DMS114 treated with DMSO at 0.1 percent for 48 hours (cell line): Measurements from ENCODE around the gene GAL.

Experiments
- DNase-seq: peaks from one replicate; lab custom pipeline; 2025; ENCODE audit not compliant: unreplicated experiment; lab: John Stamatoyannopoulos, UW

GAL gene

DNA sequence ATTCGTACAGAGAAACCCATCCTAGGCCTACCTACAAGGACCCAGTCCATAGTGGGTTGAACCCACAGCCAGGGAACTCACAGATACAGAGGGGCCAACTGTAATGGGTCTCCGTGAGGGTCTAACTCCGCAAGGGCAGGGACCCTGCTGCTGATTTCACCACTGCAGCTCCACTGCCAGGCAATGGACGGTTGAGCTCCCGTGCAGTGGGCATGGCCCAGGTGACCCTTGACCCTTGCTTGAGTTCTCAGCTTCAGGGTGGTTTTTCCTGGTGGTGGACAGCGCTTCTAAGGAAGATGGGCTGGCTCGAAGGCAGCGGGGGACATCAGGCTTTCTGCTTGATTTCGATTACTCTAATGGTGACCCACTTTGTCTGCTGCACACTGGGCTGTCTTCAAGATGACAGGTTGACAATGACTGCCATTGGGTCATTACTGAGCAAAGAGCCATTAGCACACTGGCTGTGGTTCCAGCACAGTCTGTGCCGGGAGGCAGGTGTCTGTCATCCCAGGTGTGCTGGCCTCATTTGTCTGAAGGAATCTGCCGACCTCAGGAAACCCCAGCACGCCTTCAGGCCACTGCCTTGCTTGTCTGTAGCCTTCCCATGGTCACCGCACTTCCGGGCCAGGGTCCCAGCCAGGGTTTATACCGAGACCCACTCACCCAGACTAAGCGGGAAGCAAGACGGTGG lies 3.7 kb upstream of the GAL start:
- no peak for DNase-seq

DNA sequence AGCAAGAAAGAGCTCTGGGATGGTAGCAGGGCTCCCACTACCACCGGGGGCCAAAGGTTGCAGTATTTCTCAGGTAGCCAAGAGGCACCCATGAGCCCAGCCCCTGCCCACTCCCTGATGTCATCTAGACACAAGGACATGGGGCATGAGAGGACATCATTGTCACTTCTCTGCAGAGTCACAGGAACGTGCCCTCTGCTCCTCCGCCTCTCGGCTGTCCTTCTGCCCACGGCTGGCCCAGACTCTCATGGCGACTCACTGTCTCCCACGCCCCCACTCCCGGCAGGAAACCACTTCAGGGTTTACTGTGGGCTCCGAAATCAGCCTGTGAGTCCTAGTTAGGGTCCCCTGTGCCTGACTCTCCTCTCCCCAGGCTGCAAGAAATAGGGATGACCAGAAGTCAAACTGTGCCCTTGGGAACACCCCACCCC lies 1.8 kb upstream of the GAL start:
- no peak for DNase-seq

DNA sequence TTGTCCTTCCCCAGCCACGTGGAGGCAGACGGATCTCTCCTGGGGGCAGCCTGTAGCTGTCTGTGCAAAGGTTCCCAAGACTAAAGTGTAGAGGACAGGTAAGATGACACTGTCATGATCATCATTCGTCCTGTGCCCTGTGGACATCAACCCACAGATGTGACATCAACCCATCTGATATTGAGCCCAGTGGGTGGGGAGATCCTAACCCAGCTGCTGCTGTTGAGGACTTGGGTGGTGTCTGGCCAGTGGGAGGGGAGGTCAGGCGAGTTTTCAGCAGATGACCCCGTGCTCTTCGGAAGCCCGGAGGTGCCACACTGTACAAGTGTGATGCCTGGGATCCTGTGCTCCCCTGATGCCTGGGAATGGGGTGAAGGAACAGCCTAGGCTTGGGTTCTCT lies 1.2 kb upstream of the GAL start:
- DNase-seq: no peak

DNA sequence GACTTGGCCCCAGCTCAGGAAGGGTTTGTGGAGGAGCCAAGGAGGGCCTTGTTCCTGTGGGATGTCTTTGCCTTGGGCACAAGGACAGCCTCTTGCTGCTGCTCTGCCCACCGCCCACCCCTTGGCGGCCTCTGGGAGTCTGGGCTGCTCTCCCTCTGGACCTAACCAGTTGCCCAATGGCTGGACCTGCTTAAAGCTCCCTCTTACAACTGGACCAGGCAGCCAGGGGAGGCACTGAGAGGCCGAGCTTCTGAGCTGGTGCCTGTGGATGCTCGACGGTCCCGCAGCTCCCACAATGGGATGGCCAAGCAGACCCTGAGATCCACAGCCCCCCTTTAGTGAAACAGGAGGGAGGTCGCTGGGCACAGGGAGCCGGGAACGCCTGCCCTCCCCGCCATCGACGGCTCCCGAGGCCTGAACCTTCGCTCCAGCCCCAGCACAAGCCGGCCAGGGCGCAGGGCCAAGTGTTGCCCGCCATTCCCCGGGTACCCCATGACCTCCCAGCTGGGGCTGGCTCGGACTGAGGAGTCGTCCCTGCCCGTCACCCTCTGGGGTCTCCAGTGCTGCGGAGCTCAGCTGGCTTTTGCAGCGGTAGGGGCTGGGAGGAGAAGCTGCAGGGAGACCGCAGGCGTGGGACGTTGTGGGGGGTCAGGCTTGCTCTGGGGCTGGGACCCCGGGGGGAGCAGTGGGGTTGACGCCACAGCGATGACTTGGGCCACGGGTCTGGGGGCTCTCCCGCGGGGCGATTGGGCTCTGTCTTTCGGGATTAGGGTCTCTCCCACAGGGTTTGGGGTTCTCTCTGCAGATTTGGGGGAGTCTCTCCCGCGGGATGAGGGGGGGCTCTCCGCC lies 584 bp upstream of the GAL start:
- no peak for DNase-seq

DNA sequence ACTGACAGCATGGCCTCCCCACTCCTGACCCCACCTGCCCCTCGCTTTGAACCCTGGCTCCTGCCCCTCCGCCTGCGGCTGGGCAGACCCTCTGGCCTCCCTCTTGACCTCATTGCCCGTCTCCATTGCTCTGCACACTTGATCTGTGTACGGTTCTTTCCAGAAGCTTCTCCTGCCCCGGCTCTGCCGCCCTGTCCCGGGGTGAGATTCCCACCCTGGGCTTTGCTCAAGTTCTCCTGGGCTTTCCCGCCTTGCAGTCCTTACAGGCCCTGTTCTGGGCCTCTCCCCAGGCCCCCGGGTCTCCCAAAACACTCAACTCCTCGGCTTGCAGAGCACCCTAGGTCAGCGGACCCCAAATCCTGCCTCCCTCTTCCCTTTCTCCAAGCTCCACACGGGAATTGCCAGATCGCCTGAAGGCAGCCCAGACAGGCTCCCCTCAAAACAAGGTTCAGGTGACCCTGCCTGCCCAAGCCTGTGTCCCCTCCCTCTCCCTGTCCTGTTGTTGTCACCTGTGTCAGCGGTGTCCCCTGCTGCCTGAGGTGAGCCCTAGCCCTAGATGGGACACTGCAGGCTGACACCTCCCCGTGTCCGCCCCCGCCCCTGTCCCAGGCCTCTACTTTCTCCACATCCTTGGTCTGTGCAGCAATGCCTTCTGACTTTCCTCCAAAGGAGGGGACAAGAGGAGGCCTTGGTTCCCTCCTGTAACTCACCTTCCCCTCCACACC lies 1.5 kb downstream of the GAL start:
- no peak for DNase-seq

DNA sequence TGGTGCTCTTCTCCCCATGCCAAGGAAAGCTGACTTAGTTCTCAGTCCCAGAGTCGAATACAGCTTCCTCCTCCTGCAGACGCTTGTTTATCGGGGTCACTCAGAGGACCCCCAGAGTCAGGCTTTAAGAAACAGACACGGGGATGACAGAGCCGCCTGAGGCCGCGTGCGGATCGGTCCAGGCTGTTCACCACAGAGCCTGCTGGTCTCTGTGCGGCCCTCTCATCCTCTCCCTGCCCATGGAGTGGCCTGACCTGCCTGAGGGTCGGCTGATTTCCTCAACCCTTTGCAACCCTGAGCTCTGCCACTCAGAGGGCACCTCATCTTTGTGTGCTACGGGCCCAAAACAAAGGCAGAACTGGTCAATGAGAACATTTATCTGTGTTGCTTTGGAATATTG lies 2.1 kb downstream of the GAL start:
- DNase-seq: no peak

DNA sequence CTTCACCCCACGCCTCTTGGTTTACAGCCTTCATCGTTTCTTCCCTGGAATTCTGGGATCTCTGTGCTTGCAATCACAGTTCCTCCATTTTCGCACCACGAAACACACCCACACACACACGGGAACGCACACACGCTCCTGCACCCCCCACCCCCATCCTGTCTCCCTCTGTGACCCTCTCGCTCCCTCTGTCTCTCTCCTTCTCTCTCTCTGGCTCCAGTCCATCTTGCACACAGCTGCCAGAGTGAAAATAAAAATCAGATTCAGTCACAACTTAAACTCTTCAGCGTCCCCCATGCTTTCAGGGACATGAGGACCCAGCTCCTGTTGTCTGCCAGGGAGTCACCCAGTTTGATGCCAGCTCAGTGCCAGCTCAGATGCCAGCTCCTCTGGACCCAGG lies 3.0 kb downstream of the GAL start:
- DNase-seq: no peak

DNA sequence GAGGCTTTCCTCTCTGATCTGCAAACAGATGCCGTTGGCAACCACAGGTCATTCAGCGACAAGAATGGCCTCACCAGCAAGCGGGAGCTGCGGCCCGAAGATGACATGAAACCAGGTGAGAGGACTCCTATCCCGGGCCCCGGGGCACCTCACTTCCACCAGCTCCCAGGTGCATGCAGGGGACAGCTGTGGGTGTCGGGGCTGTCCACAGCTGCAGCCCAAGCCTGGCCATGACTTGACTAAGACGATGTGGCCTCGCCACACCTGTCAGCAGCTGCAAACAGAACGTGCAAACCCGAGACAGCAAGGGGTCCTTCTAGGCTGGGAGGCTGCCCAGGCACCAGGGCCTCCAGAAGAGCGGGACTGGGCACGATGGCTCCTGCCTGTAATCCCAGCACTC lies 3.6 kb downstream of the GAL start:
- no peak for DNase-seq

DNA sequence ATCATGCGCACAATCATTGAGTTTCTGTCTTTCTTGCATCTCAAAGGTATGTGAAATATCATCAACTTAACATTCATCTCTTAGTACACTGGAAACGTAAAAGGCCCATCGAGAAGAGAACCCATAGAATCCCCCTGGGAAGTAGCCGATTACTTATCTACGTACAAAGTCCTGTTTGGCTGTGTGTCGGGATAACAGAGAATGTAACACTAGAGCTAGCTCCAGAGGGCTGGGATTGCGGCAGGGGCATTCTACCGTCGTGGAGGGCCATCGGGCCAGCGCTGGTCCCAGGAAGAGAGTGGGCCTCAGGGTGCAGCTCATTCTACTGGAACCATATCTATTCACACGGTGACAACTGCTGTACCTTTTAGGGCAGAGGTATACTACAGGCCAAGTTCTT lies 4.5 kb downstream of the GAL start:
- DNase-seq: no peak

DNA sequence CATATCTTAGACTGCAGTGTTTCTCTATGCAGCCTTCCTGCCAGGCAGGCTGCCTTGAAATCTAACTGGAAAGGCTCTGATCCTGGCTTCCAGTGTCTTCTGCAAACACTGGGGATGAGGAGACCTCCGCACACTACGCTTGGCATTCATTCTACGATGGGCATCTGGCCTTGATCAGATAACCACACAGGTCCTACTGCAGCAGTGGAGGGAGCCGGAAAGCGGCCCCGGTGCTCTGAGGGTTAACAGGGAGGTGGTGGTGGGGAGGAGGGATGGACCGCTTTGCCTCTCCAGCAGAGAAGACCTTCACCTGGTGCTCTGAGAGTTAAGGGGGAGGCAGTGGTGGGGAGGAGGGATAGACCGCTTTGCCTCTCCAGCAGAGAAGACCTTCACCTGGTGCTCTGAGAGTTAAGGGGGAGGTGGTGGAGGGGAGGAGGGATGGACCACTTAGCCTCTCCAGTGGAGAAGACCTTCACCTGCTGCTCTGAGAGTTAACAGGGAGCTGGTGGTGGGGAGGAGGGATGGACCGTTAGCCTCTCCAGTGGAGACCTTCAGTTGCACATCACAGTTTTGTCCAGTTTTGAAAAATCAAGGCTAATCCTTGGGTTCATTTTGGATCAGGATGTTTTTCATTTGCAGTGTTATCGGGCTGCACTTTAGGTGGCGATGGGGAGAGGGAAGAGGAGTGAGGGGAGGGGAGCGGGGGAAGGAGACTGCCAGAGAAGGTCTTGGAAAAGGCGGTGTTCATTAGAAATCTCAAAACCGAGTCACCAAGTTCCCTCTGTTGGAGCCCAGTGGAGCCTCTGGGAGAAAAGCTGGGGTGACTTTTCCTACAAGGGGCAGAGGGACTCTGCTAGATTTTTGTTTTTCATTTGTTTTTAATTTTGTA lies 5.6 kb downstream of the GAL start:
- no peak for DNase-seq

DNA sequence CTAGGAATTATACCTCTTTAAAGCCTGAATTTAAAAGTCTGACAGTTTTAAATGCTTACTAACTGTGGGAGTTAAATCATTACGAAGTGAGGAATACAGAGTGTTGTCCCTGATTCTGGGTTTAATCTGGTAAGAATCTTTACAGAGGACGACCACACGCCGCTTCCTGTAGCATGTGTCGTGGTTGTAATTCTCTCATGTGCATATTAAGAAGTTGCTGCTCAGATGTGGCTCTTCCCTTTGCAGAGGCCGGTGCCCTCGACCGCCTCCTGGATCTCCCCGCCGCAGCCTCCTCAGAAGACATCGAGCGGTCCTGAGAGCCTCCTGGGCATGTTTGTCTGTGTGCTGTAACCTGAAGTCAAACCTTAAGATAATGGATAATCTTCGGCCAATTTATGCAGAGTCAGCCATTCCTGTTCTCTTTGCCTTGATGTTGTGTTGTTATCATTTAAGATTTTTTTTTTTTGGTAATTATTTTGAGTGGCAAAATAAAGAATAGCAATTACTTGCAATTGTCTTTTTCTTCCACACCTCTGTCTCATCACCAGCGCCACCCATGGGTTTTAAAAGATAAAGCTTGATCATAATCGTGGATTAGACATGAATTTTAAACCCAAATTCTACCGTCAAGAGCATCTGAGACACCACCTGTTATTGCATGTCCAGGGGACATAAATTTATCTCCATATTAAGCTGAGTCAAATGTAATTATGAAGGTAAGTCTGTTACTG lies 6.5 kb downstream of the GAL start:
- DNase-seq: no peak

DNA sequence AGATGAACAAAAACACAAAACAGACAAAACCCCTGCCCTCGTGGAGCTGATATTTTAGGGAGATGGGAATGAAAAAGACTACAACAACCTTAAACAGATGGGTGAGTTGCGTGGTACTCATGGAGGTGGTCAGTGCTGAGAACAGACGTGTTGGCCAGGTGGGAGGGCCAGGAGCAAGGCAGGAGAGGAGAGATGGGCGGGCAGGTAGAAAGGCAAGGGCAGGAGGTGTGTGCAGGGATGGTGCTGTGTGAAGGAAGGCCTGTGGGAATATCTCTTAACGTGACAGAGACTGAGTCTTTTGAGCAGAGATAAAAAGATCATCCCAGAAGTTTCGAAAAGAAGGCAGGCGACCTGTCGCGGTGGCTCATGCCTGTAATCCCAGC lies 7.0 kb downstream of the GAL start:
- DNase-seq: no peak

DNA sequence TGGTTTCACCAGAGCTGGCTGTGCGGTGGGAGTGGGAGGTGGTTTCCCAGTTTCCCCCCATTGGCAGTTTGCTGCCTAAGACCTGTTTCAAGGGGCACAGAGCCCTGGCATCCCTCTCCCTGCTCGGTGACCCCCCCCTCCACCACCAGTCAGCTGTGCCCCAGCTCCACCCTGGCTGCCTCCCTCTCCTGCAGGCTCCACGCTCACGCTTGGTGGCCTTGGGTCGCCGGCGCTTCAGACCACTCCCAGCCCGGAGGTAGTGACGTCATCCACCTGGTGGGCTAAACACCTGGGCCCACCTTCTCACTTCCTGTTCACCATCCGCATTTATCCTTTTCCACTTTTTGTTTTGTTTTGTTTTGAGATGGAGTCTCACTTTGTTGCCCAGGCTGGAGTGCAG lies 7.8 kb downstream of the GAL start:
- no peak for DNase-seq

DNA sequence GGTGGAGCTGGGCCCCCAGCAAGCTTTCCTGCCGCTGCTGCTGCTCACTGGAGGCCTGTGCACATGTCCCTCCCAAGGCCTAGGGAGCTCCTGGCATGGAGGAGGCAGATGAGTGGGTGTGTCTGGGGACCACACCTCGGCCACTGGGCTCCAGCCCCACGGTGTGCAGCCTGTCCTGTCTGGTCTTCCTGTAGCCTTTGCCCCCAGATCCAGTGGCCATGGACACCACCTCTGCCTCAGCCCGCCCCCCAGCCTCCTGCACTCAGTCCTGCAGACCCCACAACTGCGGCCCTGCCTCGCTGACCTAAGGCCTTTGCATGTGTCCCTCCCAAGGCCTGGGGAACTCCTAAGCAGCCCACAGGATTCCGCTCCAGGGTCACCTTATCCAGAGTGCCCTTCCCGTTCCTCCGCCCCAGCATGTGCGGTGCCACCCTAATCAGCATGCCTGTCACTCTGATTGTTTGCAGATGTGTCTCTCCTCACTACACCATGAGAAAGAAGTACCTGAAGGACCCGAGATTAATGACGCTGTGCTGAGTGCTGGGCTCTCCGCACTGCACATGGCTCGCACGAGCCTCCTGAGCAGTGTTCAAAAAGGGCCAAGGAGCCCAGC lies 8.6 kb downstream of the GAL start:
- no peak for DNase-seq

DNA sequence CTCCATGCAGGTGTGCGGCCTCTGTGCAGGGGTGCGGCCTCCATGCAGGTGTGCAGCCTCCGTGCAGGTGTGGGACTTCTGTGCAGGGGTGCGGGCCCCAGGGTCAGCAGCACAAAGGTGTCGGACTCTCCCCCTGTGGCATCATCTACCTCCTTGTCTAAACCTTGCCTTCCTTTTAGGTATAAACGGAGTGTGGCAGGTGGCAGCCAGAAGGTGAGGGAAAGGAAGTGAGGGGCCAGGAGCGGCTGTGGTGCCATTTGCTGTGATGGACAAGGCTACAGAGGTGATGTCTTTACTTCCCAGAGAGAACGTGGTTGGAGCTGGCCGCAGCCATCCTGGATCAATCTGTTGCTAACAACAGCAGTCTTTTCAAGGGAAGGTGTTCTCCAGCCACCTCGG lies 9.1 kb downstream of the GAL start:
- no peak for DNase-seq

DNA sequence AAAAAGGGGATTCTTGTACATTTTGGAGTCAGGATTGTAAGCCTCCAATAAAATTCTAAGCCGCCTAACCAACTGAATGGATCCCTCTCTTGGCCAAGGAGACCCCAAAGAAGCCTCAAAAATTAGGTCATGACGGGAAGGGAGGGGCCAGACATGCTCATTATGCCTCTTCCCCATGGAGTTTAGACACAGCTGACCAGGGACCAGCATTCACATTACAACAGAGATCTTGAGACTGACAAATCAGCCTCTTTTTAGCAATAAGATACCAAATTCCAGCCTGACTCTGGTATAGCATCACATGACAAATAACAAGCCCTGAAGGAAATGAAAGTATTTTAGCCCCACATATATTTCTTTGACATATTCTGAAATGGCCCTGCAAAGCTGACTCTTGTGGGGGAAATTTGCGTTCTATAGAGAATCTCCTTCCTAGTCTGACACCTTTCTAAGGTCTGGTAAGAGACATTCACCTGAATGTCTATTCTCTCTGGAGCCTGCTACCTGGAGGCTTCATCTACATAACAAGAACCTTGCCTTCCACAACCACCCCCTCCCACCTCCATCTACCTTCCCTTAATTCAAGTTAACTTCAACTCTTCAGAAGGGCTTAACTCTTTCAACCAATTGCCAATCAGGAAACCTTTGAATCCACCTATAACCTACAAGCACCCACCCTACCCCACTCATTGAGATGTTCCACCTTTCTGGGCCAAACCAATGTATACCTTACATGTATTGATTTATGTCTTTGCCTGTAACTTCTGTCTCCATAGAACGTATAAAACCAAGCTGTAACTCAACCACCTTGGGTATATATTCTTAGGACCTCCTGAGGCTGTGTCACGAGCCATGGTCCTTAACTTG lies 10.3 kb downstream of the GAL start:
- no peak for DNase-seq

DNA sequence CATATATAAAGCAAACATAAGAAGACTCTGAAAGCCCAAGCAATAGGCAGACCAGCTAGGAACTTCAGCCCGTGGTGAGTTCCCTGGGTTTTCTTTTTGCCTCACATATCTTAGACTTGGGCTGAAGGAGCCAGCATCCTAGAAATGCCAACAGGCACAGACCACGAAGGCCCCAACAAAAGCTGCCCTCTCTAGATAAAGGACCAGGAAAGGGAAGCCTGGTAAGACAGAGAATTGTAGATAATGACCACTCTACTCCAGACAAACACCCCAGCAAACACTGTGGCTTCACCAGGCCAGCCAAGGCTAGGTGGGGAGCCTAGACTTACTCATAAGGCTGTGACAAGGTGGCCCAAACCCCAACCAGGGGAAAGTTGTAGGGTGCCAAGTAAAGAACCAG lies 11.2 kb downstream of the GAL start:
- DNase-seq: no peak

DNA sequence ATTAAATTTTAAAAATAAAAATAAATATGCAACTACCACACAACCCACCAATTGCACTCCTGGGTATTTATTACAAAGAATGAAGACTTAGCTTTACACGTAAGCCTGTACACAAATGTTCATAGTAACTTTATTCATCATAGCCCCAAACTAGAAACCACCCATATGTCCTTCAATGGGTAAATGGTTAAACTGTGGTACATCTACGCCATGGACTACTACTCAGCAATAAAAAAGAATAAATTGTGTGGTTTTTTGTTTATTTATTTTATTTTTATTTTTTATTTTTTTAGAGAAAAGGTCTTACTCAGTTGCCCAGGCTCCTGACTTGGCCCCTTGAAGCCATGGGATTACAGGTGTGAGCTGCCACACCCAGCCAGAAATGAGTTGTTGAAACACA lies 14.6 kb downstream of the GAL start:
- no peak for DNase-seq

DNA sequence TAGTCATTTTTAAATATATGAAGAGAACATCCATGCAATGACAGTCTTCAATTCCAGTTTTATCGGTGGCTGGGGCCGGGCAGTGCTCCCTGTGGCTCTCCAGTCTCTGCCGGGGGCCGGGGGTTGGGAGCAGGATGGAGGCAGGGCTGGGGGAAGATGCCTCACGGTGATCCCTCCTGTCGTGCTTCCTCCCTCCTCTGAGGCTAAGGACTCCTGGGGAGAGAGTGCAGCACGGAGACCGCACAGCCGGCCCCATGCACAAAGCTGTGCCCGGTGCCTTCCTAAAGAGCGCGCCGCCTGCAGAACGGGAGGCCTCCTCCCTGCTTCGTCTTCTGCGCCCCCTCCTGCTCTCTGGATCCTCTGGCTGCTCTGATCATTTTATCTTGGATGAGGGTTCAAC lies 20.5 kb downstream of the GAL start:
- no peak for DNase-seq
